Upper lobe of left lung (tissue), 6 donors: ENCODE results near the gene EGFL8. TPM values are rescaled to one million over a fixed set of nuclear protein-coding genes. Genes with fewer than 3 reads are reported as not detected.

Experiments used
- ATAC-seq, 2 donors: fragments of 200-7000 bp; cut with Tn5 transposase; one replicate each; pipeline ENCODE4 v1.9.1; 2022; ENCODE audit warnings: mild to moderate bottlenecking in 2 of 2, moderate library complexity in 2 of 2; ENCODE audit not compliant: low FRiP score in 2 of 2
- DNase-seq, 2 donors: peaks; one replicate each; pipeline ENCODE4 v3.0.0-alpha.2; 2019 to 2020
- H3K27ac ChIP-seq, 4 donors: fragments of 200-600 bp; sonication (generic); one replicate each; pipeline ENCODE4 v1.5.1; 2016 to 2019
- H3K27me3 ChIP-seq, 4 donors: fragments of 200-600 bp; sonication (generic); one replicate each; pipeline ENCODE4 v1.5.1; 2017 to 2019
- H3K36me3 ChIP-seq, 4 donors: fragments of 200-600 bp; sonication (generic); one replicate each; pipeline ENCODE4 v1.5.1; 2016 to 2019
- H3K4me1 ChIP-seq, 4 donors: fragments of 200-600 bp; sonication (generic); one replicate each; pipeline ENCODE4 v1.5.1; 2018 to 2019
- H3K4me3 ChIP-seq, 4 donors: fragments of 200-600 bp; sonication (generic); one replicate each; pipeline ENCODE4 v1.5.1; 2017 to 2019; ENCODE audit warnings: mild to moderate bottlenecking in 2 of 4, moderate library complexity in 1 of 4
- H3K9me3 ChIP-seq, 4 donors: fragments of 200-600 bp; sonication (generic); one replicate each; pipeline ENCODE4 v1.5.1; 2018 to 2019
- EP300 ChIP-seq, 4 donors: sonication (generic); formaldehyde crosslinking; IDR thresholded peaks; one replicate each; pipeline ENCODE4 v1.5.1; 2017; ENCODE audit warnings: antibody characterized with exemption in 4 of 4, control low read depth in 2 of 4
- POLR2A ChIP-seq, 4 donors: fragments of 450-650 bp; IDR thresholded peaks; one replicate each; pipeline ENCODE4 v1.5.1; 2016 to 2017; ENCODE audit warnings: antibody characterized with exemption in 4 of 4, mild to moderate bottlenecking in 2 of 4
- POLR2AphosphoS5 ChIP-seq, 2 donors: sonication (generic); formaldehyde crosslinking; IDR thresholded peaks; one replicate each; pipeline ENCODE4 v1.5.1; 2017; ENCODE audit warnings: antibody characterized with exemption in 2 of 2
- WGBS, 2 donors: methylation state at CpG; one replicate each; pipeline ENCODE4 v1.1.5; 2017 to 2018; 5-methylcytosine and 5-hydroxymethylcytosine counted together
- total RNA-seq, 6 donors: library from RNA; depleted of rRNA in 4 of 6; stranded (reverse); fragments of >200 nt in 4 of 6; gene quantifications; one replicate each; pipeline versions ENCODE4 v1.1.0 to v1.2.1, GENCODE V29; 2016 to 2021
- TF ChIP-seq, protein P1 (sequence below), 6 experiments: fragments of 450-650 bp in 4 of 6; fragments of 200-600 bp in 2 of 6; sonication (generic) in 2 of 6; IDR thresholded peaks; one replicate each; pipeline ENCODE4 v1.5.1; 2016 to 2019; ENCODE audit warnings: antibody characterized with exemption in 6 of 6
- donor health status: DM: no; HTN: no; CAD: no; lungs with moderate emphysema.
- donor health status: DM: no; HTN: yes; CAD: no; lungs with severe emphysema.

EGFL8 gene
- total RNA-seq, 6 donors from 2014 or later = 6.1 to 37.7 (median 9.6) TPM

DNA sequence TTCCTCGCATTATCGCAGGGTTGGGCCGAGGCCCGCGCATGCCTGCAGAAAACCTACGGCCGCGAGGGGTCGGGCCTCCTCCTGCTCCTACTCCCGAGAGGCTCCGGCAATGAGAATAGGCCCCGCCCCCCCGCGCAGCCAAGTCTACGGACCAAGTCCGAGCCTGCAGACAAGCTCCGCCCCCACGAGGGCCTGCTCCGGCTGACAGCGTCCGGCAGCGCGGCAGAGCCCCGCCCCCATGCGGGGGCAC is 31.2 kb downstream of the EGFL8 start:
- H3K27me3 ChIP-seq = no peaks in the 10 kb centered on the region
- ATAC-seq (peak; percentile 95 to 97), DNase-seq (peak; percentile 100)
- whole genome bisulfite sequencing, 2 donors = 0% methylated on average over 7 of the region's 25 CpGs; no CpG with 5 or more reads in 1 of the 2 donors
- H3K36me3 ChIP-seq = peaks cover 0 to 20% (median under 1%) of the 10 kb centered on the region in 4 donors
- no peaks in the 10 kb centered on the region for H3K9me3 ChIP-seq
- peak overlapping the region in 3 of 4 donors; percentile 63 to 65 (median 64) for H3K4me3 ChIP-seq
- TF ChIP-seq, protein P1, sequence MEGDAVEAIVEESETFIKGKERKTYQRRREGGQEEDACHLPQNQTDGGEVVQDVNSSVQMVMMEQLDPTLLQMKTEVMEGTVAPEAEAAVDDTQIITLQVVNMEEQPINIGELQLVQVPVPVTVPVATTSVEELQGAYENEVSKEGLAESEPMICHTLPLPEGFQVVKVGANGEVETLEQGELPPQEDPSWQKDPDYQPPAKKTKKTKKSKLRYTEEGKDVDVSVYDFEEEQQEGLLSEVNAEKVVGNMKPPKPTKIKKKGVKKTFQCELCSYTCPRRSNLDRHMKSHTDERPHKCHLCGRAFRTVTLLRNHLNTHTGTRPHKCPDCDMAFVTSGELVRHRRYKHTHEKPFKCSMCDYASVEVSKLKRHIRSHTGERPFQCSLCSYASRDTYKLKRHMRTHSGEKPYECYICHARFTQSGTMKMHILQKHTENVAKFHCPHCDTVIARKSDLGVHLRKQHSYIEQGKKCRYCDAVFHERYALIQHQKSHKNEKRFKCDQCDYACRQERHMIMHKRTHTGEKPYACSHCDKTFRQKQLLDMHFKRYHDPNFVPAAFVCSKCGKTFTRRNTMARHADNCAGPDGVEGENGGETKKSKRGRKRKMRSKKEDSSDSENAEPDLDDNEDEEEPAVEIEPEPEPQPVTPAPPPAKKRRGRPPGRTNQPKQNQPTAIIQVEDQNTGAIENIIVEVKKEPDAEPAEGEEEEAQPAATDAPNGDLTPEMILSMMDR (IDR thresholded peaks at IDR 0.05) = peak; percentile 51 to 92 (median 86)
- no peak for TF ChIP-seq POLR2AphosphoS5 (IDR thresholded peaks at IDR 0.05)
- H3K27ac ChIP-seq = peak overlapping the region; percentile 97 to 100 (median 98)
- peaks cover 49 to 60% (median 54%) of the 10 kb centered on the region in 4 donors for H3K4me1 ChIP-seq

DNA sequence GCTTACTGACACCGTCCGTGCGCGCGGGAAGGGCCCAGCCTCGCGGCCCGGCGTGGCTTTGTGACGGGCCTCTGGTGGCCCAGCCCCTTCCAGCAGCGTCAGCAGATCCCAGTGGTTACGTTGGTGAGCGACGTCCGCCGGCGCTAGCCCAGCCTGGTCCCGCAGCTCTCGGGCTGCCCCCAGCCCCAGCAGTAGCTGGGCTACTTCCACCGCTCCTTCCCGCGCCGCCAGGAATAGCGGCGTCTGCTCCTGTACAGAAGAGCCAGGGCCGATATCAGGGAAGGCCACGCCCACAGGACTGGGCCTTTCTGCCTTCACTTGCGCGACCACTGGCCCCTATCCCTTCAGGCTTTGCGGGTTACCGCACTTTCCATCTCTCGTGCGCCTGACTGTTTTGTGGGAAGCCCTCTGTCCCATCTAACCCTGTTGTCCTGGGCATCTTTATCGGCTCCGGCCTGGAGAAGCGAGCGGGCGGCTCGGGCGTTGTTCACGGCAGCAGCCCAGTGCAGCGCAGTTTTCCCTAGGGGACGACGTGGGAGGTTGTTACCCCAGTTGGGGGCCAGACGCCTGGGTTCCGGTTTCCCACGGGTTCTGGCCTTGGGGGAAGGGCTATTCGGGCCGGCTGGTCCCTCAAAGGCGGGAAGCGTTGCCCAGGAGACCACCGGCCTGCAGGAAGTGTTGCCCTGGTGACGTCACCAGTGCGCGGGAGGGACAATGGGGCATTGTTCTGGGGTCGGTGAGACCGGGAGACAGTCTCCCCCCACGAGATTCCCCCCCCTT is 31.7 kb downstream of the EGFL8 start:
- peaks cover 0 to 25% (median 1%) of the 10 kb centered on the region in 4 donors for H3K36me3 ChIP-seq
- peak overlapping the region; percentile 97 to 100 (median 98) for H3K27ac ChIP-seq
- peaks cover 43 to 55% (median 49%) of the 10 kb centered on the region in 4 donors for H3K4me1 ChIP-seq
- ATAC-seq = peak; percentile 47 to 50
- no peaks in the 10 kb centered on the region for H3K27me3 ChIP-seq
- H3K4me3 ChIP-seq = peak overlapping the region; percentile 63 to 65 (median 64)
- TF ChIP-seq POLR2AphosphoS5 (IDR thresholded peaks at IDR 0.05) (peak; percentile 90 to 92), POLR2A (IDR thresholded peaks at IDR 0.05) (peak; percentile 48 to 98 (median 97)), EP300 (IDR thresholded peaks at IDR 0.05) (peak in 2 of 4 donors; percentile 26 to 88)
- TF ChIP-seq, protein P1 (IDR thresholded peaks at IDR 0.05) = peak in 3 of 6 experiments; percentile 8 to 26 (median 22)
- no peaks in the 10 kb centered on the region for H3K9me3 ChIP-seq
- peak; percentile 89 to 93 for DNase-seq
- 0% methylated on average over 17 to 51 of the region's 58 CpGs for WGBS, 2 donors

DNA sequence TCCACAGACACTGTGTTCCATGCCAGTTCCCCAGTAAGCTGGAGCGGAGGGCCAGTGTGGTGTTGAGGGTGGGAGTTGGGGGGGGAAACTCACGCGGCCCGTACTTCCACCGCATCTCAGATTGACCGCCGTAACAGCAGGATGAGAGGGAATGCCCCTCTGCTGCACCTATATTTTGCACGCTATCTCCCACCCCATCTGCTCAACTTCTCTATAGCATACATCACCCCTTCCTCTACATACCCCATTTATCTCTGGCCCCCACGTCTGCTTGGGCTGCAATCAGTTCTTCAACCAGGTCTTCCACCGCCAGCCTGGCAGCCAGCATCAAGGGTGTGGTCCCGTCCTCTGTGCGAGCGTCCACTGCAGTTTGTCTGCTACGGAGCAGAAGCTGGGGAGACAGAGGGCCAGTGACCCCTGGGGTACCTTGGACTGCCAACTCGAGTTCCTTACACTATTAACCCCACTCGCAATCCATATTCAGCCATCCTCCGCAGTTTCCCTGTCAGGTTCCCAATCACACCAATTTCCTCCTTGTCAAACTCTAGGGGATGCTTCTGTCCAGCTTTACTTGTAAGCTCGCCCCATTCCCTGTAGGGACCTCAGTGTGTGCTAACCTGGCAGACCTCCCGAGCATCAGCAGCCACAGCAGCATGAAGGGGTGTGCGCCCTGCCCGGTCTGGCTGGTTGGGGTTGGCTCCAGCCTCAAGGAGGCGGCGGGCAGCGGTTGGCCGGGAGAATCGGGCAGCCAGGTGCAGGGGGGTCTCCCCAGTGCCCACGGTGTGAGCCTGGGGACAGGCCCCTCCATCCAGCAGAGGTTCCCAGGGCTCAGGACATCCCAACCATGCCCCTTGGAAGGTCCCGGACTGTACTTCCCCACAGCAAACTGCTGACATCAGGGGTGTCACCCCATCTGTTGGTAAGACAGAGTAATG is 32.6 kb downstream of the EGFL8 start:
- peak overlapping the region; percentile 63 to 65 (median 64) for H3K4me3 ChIP-seq
- H3K27ac ChIP-seq = peak overlapping the region; percentile 97 to 100 (median 98)
- peaks cover 0 to 33% (median 1%) of the 10 kb centered on the region in 4 donors for H3K36me3 ChIP-seq
- no peaks in the 10 kb centered on the region for H3K9me3 ChIP-seq
- DNase-seq = peak in 1 of 2 donors; percentile 86
- 38 to 39% methylated on average over 21 to 28 of the region's 28 CpGs for WGBS, 2 donors
- peaks cover 37 to 47% (median 41%) of the 10 kb centered on the region in 4 donors for H3K4me1 ChIP-seq
- ATAC-seq = no peak
- H3K27me3 ChIP-seq = no peaks in the 10 kb centered on the region
- TF ChIP-seq POLR2A (IDR thresholded peaks at IDR 0.05) (no peak), EP300 (IDR thresholded peaks at IDR 0.05) (no peak), POLR2AphosphoS5 (IDR thresholded peaks at IDR 0.05) (no peak)
- TF ChIP-seq, protein P1 (IDR thresholded peaks at IDR 0.05) = no peak

DNA sequence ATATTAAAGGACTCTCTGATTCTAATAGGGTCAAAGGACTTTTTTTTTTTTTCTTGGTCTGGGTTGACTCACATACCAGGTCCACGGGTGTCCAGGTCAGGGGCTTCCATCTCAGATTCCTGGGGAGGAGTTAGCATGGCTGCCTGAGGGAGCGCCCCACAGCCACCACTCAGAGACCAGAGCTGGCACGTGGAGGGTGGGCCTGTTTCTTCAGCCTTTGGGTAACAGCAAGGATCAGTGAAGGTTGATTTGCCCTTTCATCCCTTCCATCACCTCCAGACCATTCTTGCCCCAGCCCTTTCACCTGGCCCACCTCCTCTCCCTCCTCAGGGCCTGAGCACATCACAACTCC is 33.9 kb downstream of the EGFL8 start:
- no peak for DNase-seq
- 74 to 89% methylated on average over 3 of the region's 3 CpGs for WGBS, 2 donors
- TF ChIP-seq EP300 (IDR thresholded peaks at IDR 0.05) (no peak), POLR2AphosphoS5 (IDR thresholded peaks at IDR 0.05) (no peak)
- no peak overlapping the region for H3K4me3 ChIP-seq
- H3K27ac ChIP-seq = peak overlapping the region in 1 of 4 donors; percentile 97
- H3K36me3 ChIP-seq = peaks cover 0 to 47% (median 3%) of the 10 kb centered on the region in 4 donors
- H3K4me1 ChIP-seq = peaks cover 25 to 33% (median 28%) of the 10 kb centered on the region in 4 donors
- ATAC-seq = no peak
- H3K27me3 ChIP-seq = no peaks in the 10 kb centered on the region
- no peaks in the 10 kb centered on the region for H3K9me3 ChIP-seq

DNA sequence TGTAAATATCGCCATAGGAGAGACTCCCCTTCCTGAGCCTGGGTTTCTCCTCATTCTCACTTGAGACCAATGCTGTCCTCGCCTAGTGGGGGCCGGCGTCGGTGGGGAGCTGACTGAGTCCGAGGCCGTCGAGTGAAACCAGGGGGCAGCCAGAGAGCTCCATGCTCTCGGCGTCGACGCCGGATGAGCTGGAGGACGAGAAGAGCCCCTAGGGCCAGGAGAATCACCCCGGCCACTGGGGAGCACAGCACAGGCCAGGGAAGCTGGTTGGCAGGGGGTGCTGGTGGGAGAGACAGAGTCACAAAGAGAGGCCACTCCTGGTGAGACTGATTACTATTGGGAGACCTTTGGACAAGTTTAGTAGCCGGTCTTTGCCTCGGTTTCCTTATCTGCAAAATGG is 34.5 kb downstream of the EGFL8 start:
- Histone ChIP-seq H3K36me3 (peaks cover 0 to 53% (median 7%) of the 10 kb centered on the region in 4 donors), H3K9me3 (no peaks in the 10 kb centered on the region), H3K4me3 (no peak overlapping the region), H3K27me3 (no peaks in the 10 kb centered on the region), H3K27ac (no peak overlapping the region), H3K4me1 (peaks cover 21 to 29% (median 24%) of the 10 kb centered on the region in 4 donors)
- ATAC-seq = no peak
- no peak for TF ChIP-seq EP300 (IDR thresholded peaks at IDR 0.05)
- TF ChIP-seq POLR2AphosphoS5 (IDR thresholded peaks at IDR 0.05) = no peak
- TF ChIP-seq, protein P1 (IDR thresholded peaks at IDR 0.05) = no peak
- DNase-seq = peak in 1 of 2 donors; percentile 81
- 89 to 92% methylated on average over 17 of the region's 17 CpGs for WGBS, 2 donors
